K562 (cell line): Measurements from ENCODE around the gene STOX2. TPM values are rescaled to one million over a fixed set of nuclear protein-coding genes. Genes with fewer than 3 reads are reported as not detected.

ENCODE experiments used
- ATAC-seq: fragments of 200-7000 bp; cut with Tn5 transposase; 3 replicates; pipeline ENCODE4 v1.9.1; 2020; ENCODE audit warnings: moderate library complexity
- BruUV-seq: library from RNA; stranded (reverse); fragments of 400-500 nt; replicated peaks from 2 replicates; lab custom pipeline; 2021; lab: Mats Ljungman, UMichigan
- CTCF ChIA-PET: fragments of 300-600 bp; formaldehyde crosslinking; extraction: SDS; loops from one replicate; lab custom pipeline; 2021; ENCODE audit warnings: low intra/inter-chr PET ratio; lab: Yijun Ruan, JAX
- POLR2A ChIA-PET: fragments of 300-600, 350-650 bp; sonication (Branson Sonifier 250); formaldehyde crosslinking; extraction: SDS; loops from one replicate; lab custom pipeline; 2021; ENCODE audit warnings: antibody characterized with exemption, inconsistent platforms; lab: Yijun Ruan, JAX
- DNase-seq, 4 experiments: peaks; one replicate each; pipeline versions ENCODE4 v3.0.0 to v3.0.0-alpha.2; 2011 to 2018; ENCODE audit warnings: low spot score in 3 of 4, mixed read lengths in 3 of 4; ENCODE audit errors: extremely low read depth in 1 of 4
- FAIRE-seq: peaks from 2 replicates; lab custom pipeline; 2011; peaks lifted over from hg19 to GRCh38; lab: Jason Lieb, UNC
- H2AFZ ChIP-seq: 2 replicates; pipeline ENCODE4 v1.6.0; 2011; ENCODE audit warnings: low read depth, low read length, control low read depth, inconsistent platforms
- H3K27ac ChIP-seq: fragments of 200-600 bp; 3 replicates; pipeline ENCODE4 v1.8.0; 2011; ENCODE audit warnings: low read depth, mild to moderate bottlenecking, control low read depth, inconsistent platforms, low read length, moderate library complexity, mixed read lengths; ENCODE audit errors: extremely low read depth
- H3K27me3 ChIP-seq, 2 experiments: fragments of 300-600 bp in 1 of 2; 2 replicates in 1 of 2; 3 replicates in 1 of 2; pipeline versions ENCODE4 v1.6.0 to v1.8.0; 2011; ENCODE audit warnings: inconsistent platforms in 2 of 2, low read length in 2 of 2, mild to moderate bottlenecking in 1 of 2, mixed read lengths in 1 of 2, moderate library complexity in 1 of 2; ENCODE audit not compliant: control insufficient read depth in 2 of 2, insufficient read depth in 2 of 2
- H3K36me3 ChIP-seq: fragments of 300-600 bp; 3 replicates; pipeline ENCODE4 v1.8.0; 2011; ENCODE audit warnings: mild to moderate bottlenecking, low read length, inconsistent platforms; ENCODE audit not compliant: control insufficient read depth, insufficient read depth
- H3K4me1 ChIP-seq, 2 experiments: fragments of 200-600 bp in 1 of 2; replicated peaks in 1 of 2; 2 replicates in 1 of 2; 3 replicates in 1 of 2; pipeline versions ENCODE4 v1.5.1 to v1.8.0; 2011; ENCODE audit warnings: inconsistent platforms in 2 of 2, low read length in 2 of 2, mild to moderate bottlenecking in 1 of 2, mixed read lengths in 1 of 2, moderate library complexity in 1 of 2; ENCODE audit not compliant: control insufficient read depth in 2 of 2, insufficient read depth in 2 of 2
- H3K4me2 ChIP-seq: 2 replicates; pipeline ENCODE4 v1.6.1; 2011; ENCODE audit warnings: low read length, control low read depth, inconsistent platforms, mixed read lengths; ENCODE audit not compliant: insufficient read depth
- H3K4me3 ChIP-seq: fragments of 200-600 bp; sonication (generic), shearing (Covaris generic); 2 replicates; pipeline ENCODE4 v1.5.1; 2016; ENCODE audit warnings: control low read depth, inconsistent platforms
- H3K79me2 ChIP-seq: fragments of 200-600 bp; 3 replicates; pipeline ENCODE4 v1.8.0; 2011; ENCODE audit warnings: low read length, inconsistent platforms; ENCODE audit not compliant: control insufficient read depth, insufficient read depth
- H3K9ac ChIP-seq, 2 experiments: 2 replicates each; pipeline versions ENCODE4 v1.6.0 to v1.6.1; 2011; ENCODE audit warnings: low read depth in 2 of 2, low read length in 2 of 2, control low read depth in 1 of 2, inconsistent platforms in 1 of 2, mild to moderate bottlenecking in 1 of 2, mixed read lengths in 1 of 2; ENCODE audit not compliant: insufficient read depth in 1 of 2
- H3K9me1 ChIP-seq: one replicate; pipeline ENCODE4 v1.6.0; 2011; ENCODE audit warnings: inconsistent platforms, mild to moderate bottlenecking, low read length, moderate library complexity; ENCODE audit not compliant: control insufficient read depth, insufficient read depth
- H3K9me3 ChIP-seq: replicated peaks from 2 replicates; pipeline ENCODE4 v1.5.1; 2011; ENCODE audit warnings: low read depth, low read length, inconsistent platforms; ENCODE audit not compliant: control insufficient read depth, insufficient read depth
- H4K20me1 ChIP-seq: replicated peaks from 2 replicates; pipeline ENCODE4 v1.6.1; 2011; ENCODE audit warnings: low read length, inconsistent platforms, mixed read lengths; ENCODE audit not compliant: control insufficient read depth, insufficient read depth
- BMI1 ChIP-seq: fragments of 150-350 bp; IDR thresholded peaks from 2 replicates; pipeline ENCODE4 v1.6.1; 2014; ENCODE audit warnings: low read length
- CBFA2T2 ChIP-seq: fragments of 450-650 bp; conservative IDR thresholded peaks from 2 replicates; pipeline ENCODE4 v1.6.1; 2017; ENCODE audit warnings: mild to moderate bottlenecking
- ETV6 ChIP-seq, 3 experiments: fragments of 150-350 bp in 1 of 3; sonication (generic) in 1 of 3; formaldehyde crosslinking in 1 of 3; IDR thresholded peaks; 2 replicates each; pipeline versions ENCODE4 v1.6.1 to v1.8.0; 2014 to 2022; ENCODE audit warnings: borderline replicate concordance in 2 of 3, low read depth in 2 of 3, antibody characterized with exemption in 1 of 3, low read length in 1 of 3, mild to moderate bottlenecking in 1 of 3, missing genetic modification reagents in 1 of 3
- GTF2A2 ChIP-seq: IDR thresholded peaks from 2 replicates; pipeline ENCODE4 v1.6.1; 2016; ENCODE audit warnings: mild to moderate bottlenecking, missing genetic modification characterization, missing compliant biosample characterization
- JUND ChIP-seq, 2 experiments: IDR thresholded peaks; 2 replicates in 1 of 2; 3 replicates in 1 of 2; pipeline ENCODE4 v1.6.1; 2011; ENCODE audit warnings: borderline replicate concordance in 2 of 2, low read depth in 2 of 2, low read length in 2 of 2, improper control_type of control experiment in 1 of 2, missing biosample characterization in 1 of 2, missing genetic modification characterization in 1 of 2, missing genetic modification reagents in 1 of 2
- KLF6 ChIP-seq: fragments of 250-450 bp; sonication (Bioruptor Pico); IDR thresholded peaks from 2 replicates; pipeline ENCODE4 v1.4.0; 2020; ENCODE audit warnings: mild to moderate bottlenecking, moderate library complexity, borderline replicate concordance
- MEIS2 ChIP-seq: fragments of 450-650 bp; IDR thresholded peaks from 2 replicates; pipeline ENCODE4 v1.6.1; 2014; ENCODE audit warnings: mild to moderate bottlenecking; ENCODE audit not compliant: partially characterized antibody
- NFE2 ChIP-seq: IDR thresholded peaks from 2 replicates; pipeline ENCODE4 v1.6.1; 2014; ENCODE audit warnings: antibody characterized with exemption, low read depth
- RBM15 ChIP-seq: fragments of 200-400 bp; formaldehyde crosslinking; IDR thresholded peaks from 2 replicates; pipeline ENCODE4 v1.6.1; 2018; ENCODE audit warnings: mild to moderate bottlenecking, low read length, moderate library complexity; ENCODE audit not compliant: insufficient read depth
- RFX1 ChIP-seq: fragments of 450-650 bp; IDR thresholded peaks from 2 replicates; pipeline ENCODE4 v1.6.1; 2016; ENCODE audit warnings: mild to moderate bottlenecking, moderate library complexity
- TAF15 ChIP-seq: fragments of 200-400 bp; formaldehyde crosslinking; IDR thresholded peaks from 2 replicates; pipeline ENCODE4 v1.6.1; 2017; ENCODE audit warnings: mild to moderate bottlenecking, low read depth, low read length, moderate library complexity
- ZNF197 ChIP-seq: fragments of 200-800 bp; sonication (Bioruptor generic); IDR thresholded peaks from 2 replicates; pipeline ENCODE4 v1.6.1; 2016; ENCODE audit warnings: low read depth, missing genetic modification characterization, missing compliant biosample characterization
- ZNF444 ChIP-seq: fragments of 250-450 bp; sonication (Bioruptor Pico); IDR thresholded peaks from 2 replicates; pipeline ENCODE4 v1.4.0; 2020; ENCODE audit warnings: mild to moderate bottlenecking, moderate library complexity
- WGBS: fragments of 100-300 bp; shearing (Covaris generic); methylation state at CpG from one replicate; pipeline ENCODE4 v1.1.6; 2016; ENCODE audit warnings: low coverage, mixed read lengths; ENCODE audit not compliant: insufficient coverage; ENCODE audit errors: missing lambda C conversion rate; 5-methylcytosine and 5-hydroxymethylcytosine counted together
- in situ Hi-C: fragments of 300-500 bp; cut with MboI; formaldehyde crosslinking; loops from 4 replicates; pipeline ENCODE4 v1.15.0; 2018; ENCODE audit warnings: inconsistent platforms, mixed read lengths
- intact Hi-C: fragments of 100-400 bp; cut with micrococcal nuclease; formaldehyde crosslinking; loops from 2 replicates; pipeline ENCODE4 v1.14.2; 2022
- polyA plus RNA-seq, 8 experiments: library from polyadenylated mRNA; depleted of rRNA in 4 of 8; stranded (reverse) in 5 of 8; unstranded in 3 of 8; fragments of >200 nt; fragmentation: Nextera tagmentation in 2 of 8; fragmentation: Illumina TruSeq in 1 of 8; extraction: Ambion mirVana in 2 of 8; extraction: Trizol in 1 of 8; gene quantifications; 2 replicates each; pipeline versions ENCODE4 v1.2.1 to v1.2.3, GENCODE V29; 2011 to 2014; ENCODE audit warnings: inconsistent platforms in 1 of 8, missing spikeins in 1 of 8
- total RNA-seq, 7 experiments: library from RNA; depleted of rRNA in 6 of 7; stranded (reverse); fragments of >200 nt in 6 of 7; fragmentation: Illumina TruSeq in 2 of 7; extraction: Trizol in 2 of 7; gene quantifications; 2 replicates each; pipeline versions ENCODE4 v1.2.1 to v1.2.3, GENCODE V29; 2011 to 2021; ENCODE audit warnings: low replicate concordance in 1 of 7
- TF ChIP-seq, protein P1 (sequence below): sonication (generic); formaldehyde crosslinking; IDR thresholded peaks from 2 replicates; pipeline ENCODE4 v1.8.0; 2022; ENCODE audit warnings: missing genetic modification reagents, mild to moderate bottlenecking, moderate library complexity, borderline replicate concordance

The STOX2 gene
- total and polyA plus RNA-seq, 9 of the 15 experiments (the other 6 are each of a cell fraction or from before 2014, with no cell fraction given), result not detected

DNA sequence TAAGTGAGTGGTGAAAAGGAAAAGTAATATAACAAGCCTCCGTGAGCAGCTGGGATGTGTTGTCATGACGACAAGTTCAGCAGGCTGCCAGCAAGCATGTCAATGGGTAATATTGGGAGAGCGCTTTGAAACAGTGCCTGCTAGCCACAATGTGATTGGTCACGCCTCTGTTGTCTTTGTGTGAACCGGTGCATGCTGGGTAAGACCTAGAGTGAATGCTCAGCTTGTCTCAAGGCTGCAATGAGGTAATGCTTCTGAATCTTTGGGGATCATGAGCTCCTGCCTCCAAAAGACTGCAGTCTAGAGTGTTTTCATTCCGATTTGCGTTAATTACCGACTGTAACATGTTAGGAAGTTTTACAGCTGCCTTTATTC, 54.9 kb downstream of the STOX2 start:
- intact Hi-C loops, result no loop called here
- no peak overlapping the region for H3K4me2 ChIP-seq
- no peak overlapping the region for H3K27ac ChIP-seq
- no peaks in the 10 kb centered on the region for H3K79me2 ChIP-seq
- CTCF ChIA-PET, result no interaction called here
- BruUV-seq, result no TSS peak
- FAIRE-seq (no peak), DNase-seq (peak; percentile 6 to 18 (median 15)), ATAC-seq (peak; percentile 63; the same call in 2 of the 3 replicates)
- no peak overlapping the region for H3K9ac ChIP-seq
- no peaks in the 10 kb centered on the region for H3K9me1 ChIP-seq
- 1% methylated on average over 8 of the region's 8 CpGs for WGBS
- H4K20me1 ChIP-seq, result no peaks in the 10 kb centered on the region
- H3K4me1 ChIP-seq, result no peaks in the 10 kb centered on the region
- in situ Hi-C loops, result no loop called here
- H3K4me3 ChIP-seq, result no peak overlapping the region
- no peaks in the 10 kb centered on the region for H3K36me3 ChIP-seq
- no peaks in the 10 kb centered on the region for H3K9me3 ChIP-seq
- TF ChIP-seq RFX1 (peak; percentile 67), KLF6 (CRISPR knock-in tag) (no peak), MEIS2 (no peak)
- peaks cover 3 to 7% of the 10 kb centered on the region in 2 experiments; a peak in 3 of 5 replicates for H3K27me3 ChIP-seq
- no peak overlapping the region for H2AFZ ChIP-seq
- POLR2A ChIA-PET, result interaction anchor here (0.6 kb wide), 1 partner anchor 641 kb away, joined by 3 read pairs; no protein-coding TSS in a partner anchor

DNA sequence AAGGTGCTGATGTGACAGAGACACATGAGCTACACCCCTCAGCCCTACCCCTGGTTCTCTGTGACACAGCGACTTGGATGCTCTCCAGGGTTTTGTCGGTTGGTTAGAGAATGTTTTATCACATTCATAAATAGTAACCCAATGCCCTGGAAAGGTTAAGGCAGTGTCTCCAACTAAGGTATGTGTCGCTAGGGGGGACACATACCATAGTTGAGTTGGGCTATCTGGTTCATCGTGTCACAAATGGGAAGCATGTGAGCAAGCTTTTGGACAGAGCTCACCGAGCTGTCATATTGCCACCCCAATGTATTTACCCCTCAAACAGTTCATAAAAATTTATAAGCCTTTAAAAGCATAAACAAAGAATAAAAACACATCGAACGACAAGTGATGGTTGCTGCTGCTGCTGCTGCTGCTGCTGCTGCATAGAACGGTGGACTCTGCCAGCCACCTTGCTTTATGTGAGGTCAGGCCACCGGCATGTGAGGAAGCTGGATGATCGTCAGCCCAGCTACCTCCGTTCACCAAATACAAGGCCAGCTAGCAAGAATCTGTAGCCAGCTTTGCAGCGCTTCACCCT, 55.9 kb downstream of the STOX2 start:
- intact Hi-C loops, result no loop called here
- POLR2A ChIA-PET, result interaction anchor here (1.2 kb wide), 1 partner anchor 14 kb away, joined by 3 read pairs; no protein-coding TSS in a partner anchor

More for the DNA sequence above, 55.9 kb downstream of the STOX2 start:
- ATAC-seq, result no peak
- TF ChIP-seq BMI1 (no peak), JUND (IDR thresholded peaks at IDR 0.05; ENCODE audit: borderline replicate concordance, low read depth, low read length) (no peak), JUND (tag; IDR thresholded peaks at IDR 0.05; ENCODE audit: borderline replicate concordance, low read depth, low read length) (no peak), ZNF444 (CRISPR knock-in tag) (no peak), ZNF197 (CRISPR knock-in tag) (no peak), GTF2A2 (tag) (no peak), RBM15 (no peak), ETV6 (IDR thresholded peaks at IDR 0.05; ENCODE audit: borderline replicate concordance in 1 of 2, low read depth in 2 of 2, low read length in 1 of 2) (no peak), ETV6 (CRISPR knock-in tag; IDR thresholded peaks at IDR 0.05; ENCODE audit: borderline replicate concordance) (no peak), CBFA2T2 (no peak), NFE2 (no peak), TAF15 (no peak)
- TF ChIP-seq, protein P1, sequence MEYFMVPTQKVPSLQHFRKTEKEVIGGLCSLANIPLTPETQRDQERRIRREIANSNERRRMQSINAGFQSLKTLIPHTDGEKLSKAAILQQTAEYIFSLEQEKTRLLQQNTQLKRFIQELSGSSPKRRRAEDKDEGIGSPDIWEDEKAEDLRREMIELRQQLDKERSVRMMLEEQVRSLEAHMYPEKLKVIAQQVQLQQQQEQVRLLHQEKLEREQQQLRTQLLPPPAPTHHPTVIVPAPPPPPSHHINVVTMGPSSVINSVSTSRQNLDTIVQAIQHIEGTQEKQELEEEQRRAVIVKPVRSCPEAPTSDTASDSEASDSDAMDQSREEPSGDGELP (CRISPR knock-in tag), result no peak
- in situ Hi-C loops, result no loop called here
- no peaks in the 10 kb centered on the region for H3K9me1 ChIP-seq
- no peak overlapping the region for H3K27ac ChIP-seq
- H2AFZ ChIP-seq, result no peak overlapping the region
- H3K4me1 ChIP-seq, result no peaks in the 10 kb centered on the region
- peaks cover 4 to 16% of the 10 kb centered on the region in 2 experiments; a peak in 3 of 5 replicates for H3K27me3 ChIP-seq
- H3K4me2 ChIP-seq, result no peak overlapping the region
- under 1% methylated on average over 12 of the region's 12 CpGs for WGBS
- no peaks in the 10 kb centered on the region for H3K36me3 ChIP-seq
- H4K20me1 ChIP-seq, result no peaks in the 10 kb centered on the region
- H3K4me3 ChIP-seq, result no peak overlapping the region
- no peak overlapping the region for H3K9ac ChIP-seq
- no peak for FAIRE-seq
- BruUV-seq, result no TSS peak
- CTCF ChIA-PET, result no interaction called here
- no peaks in the 10 kb centered on the region for H3K79me2 ChIP-seq
- no peak for DNase-seq
- H3K9me3 ChIP-seq, result no peaks in the 10 kb centered on the region
